Tibial artery (tissue), 4 donors: ENCODE measurements around the gene CABLES1.

Experiments
- DNase-seq, 2 donors: peaks; one replicate each; pipeline ENCODE4 v3.0.0-alpha.2; 2019
- H3K27ac ChIP-seq, 2 donors: fragments of 200-600 bp; sonication (generic) in 1 of 2; 1 replicate in 1 of 2; 2 replicates in 1 of 2; pipeline ENCODE4 v1.5.1; 2018 to 2019; ENCODE audit warnings: mild to moderate bottlenecking in 1 of 2
- H3K27me3 ChIP-seq, 2 donors: fragments of 200-600 bp; sonication (generic) in 1 of 2; one replicate each; pipeline versions ENCODE4 v1.5.1 to v1.6.0; 2016 to 2019
- H3K36me3 ChIP-seq, 3 donors: fragments of 200-600 bp; sonication (generic) in 2 of 3; one replicate each; pipeline ENCODE4 v1.5.1; 2016 to 2019; ENCODE audit warnings: mild to moderate bottlenecking in 2 of 3
- H3K4me1 ChIP-seq, 4 donors: fragments of 200-600 bp; sonication (generic) in 2 of 4; 1 replicate in 3 of 4; 2 replicates in 1 of 4; pipeline ENCODE4 v1.5.1; 2016 to 2019
- H3K4me3 ChIP-seq, 2 donors: fragments of 200-600 bp; sonication (generic) in 1 of 2; 1 replicate in 1 of 2; 2 replicates in 1 of 2; pipeline ENCODE4 v1.5.1; 2018 to 2019; ENCODE audit warnings: mild to moderate bottlenecking in 2 of 2
- H3K9me3 ChIP-seq, 3 donors: fragments of 200-600 bp; sonication (generic) in 1 of 3; one replicate each; pipeline ENCODE4 v1.5.1; 2016 to 2019
- intact Hi-C: fragments of 100-400 bp; cut with DNase I; formaldehyde crosslinking; loops from one replicate; pipeline ENCODE4 v1.15.0; 2023; ENCODE audit warnings: low total_unique reads
- TF ChIP-seq, protein P1 (sequence below), 2 experiments: fragments of 200-600 bp in 1 of 2; fragments of 450-650 bp in 1 of 2; IDR thresholded peaks; one replicate each; pipeline ENCODE4 v1.5.1; 2017 to 2019; ENCODE audit warnings: antibody characterized with exemption in 2 of 2, mild to moderate bottlenecking in 1 of 2, moderate library complexity in 1 of 2

Gene CABLES1

DNA sequence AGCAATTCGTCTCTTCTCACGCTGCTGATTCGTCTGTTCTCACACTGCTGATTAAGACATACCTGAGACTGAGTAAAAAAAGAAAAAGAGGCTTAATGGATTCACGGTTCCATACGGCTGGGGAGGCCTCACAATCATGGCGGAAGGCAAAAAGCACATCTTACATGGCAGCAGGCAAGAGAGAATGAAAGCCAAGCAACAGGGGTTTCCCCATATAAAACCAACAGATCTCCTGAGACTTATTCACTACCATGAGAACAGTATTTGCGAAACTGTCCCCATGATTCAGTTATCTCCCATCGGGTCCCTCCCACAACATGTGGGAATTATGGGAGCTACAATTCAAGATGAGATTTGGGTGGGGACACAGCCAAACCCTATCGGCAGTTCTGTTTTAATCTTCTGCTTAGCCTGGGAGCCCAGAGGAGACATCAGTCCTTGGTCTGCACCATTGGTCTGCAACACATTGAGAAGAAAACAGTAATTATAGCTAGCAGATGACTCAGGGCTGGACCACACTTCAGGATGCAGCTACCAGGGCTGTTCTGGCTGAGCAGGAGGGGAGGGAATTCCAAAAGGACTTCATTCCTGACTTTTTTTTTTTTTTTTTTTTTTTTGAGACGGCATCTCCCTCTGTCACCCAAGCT is 69.4 kb downstream of the CABLES1 start:
- no peak overlapping the region for H3K27ac ChIP-seq
- intact Hi-C loops = no loop called here
- DNase-seq = no peak
- no peak overlapping the region for H3K4me3 ChIP-seq
- no peaks in the 10 kb centered on the region for H3K9me3 ChIP-seq
- TF ChIP-seq, protein P1, sequence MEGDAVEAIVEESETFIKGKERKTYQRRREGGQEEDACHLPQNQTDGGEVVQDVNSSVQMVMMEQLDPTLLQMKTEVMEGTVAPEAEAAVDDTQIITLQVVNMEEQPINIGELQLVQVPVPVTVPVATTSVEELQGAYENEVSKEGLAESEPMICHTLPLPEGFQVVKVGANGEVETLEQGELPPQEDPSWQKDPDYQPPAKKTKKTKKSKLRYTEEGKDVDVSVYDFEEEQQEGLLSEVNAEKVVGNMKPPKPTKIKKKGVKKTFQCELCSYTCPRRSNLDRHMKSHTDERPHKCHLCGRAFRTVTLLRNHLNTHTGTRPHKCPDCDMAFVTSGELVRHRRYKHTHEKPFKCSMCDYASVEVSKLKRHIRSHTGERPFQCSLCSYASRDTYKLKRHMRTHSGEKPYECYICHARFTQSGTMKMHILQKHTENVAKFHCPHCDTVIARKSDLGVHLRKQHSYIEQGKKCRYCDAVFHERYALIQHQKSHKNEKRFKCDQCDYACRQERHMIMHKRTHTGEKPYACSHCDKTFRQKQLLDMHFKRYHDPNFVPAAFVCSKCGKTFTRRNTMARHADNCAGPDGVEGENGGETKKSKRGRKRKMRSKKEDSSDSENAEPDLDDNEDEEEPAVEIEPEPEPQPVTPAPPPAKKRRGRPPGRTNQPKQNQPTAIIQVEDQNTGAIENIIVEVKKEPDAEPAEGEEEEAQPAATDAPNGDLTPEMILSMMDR (IDR thresholded peaks at IDR 0.05) = no peak
- no peaks in the 10 kb centered on the region for H3K27me3 ChIP-seq
- H3K4me1 ChIP-seq = peaks cover 0 to 8% (median 0%) of the 10 kb centered on the region in 4 donors
- peaks cover 10 to 25% (median 15%) of the 10 kb centered on the region in 3 donors for H3K36me3 ChIP-seq

DNA sequence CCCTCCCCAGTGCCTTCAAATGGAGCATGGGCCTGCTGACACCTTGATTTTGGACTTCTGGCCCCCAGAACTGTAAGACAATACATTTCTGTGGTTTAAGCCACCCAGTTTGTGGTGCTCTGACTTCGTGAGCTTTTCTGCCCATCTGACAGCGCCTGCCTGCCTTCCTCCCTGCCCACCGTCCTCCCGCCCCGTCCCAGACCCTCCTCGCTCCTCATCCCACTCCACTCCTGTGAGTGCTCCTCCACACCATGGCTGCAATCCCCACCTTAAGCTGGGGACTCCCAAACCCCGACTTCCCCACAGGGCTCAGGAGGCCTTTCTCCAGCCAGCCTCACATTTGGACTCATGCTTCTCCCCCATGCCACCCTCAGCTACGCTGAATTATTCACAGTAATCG is 70.7 kb downstream of the CABLES1 start:
- Histone ChIP-seq H3K4me3 (no peak overlapping the region), H3K36me3 (peaks cover 10 to 29% (median 15%) of the 10 kb centered on the region in 3 donors), H3K27me3 (no peaks in the 10 kb centered on the region), H3K4me1 (peaks cover 0 to 8% (median 0%) of the 10 kb centered on the region in 4 donors), H3K9me3 (no peaks in the 10 kb centered on the region), H3K27ac (no peak overlapping the region)
- TF ChIP-seq, protein P1 (IDR thresholded peaks at IDR 0.05) = no peak
- DNase-seq = no peak
- intact Hi-C loops = no loop called here

DNA sequence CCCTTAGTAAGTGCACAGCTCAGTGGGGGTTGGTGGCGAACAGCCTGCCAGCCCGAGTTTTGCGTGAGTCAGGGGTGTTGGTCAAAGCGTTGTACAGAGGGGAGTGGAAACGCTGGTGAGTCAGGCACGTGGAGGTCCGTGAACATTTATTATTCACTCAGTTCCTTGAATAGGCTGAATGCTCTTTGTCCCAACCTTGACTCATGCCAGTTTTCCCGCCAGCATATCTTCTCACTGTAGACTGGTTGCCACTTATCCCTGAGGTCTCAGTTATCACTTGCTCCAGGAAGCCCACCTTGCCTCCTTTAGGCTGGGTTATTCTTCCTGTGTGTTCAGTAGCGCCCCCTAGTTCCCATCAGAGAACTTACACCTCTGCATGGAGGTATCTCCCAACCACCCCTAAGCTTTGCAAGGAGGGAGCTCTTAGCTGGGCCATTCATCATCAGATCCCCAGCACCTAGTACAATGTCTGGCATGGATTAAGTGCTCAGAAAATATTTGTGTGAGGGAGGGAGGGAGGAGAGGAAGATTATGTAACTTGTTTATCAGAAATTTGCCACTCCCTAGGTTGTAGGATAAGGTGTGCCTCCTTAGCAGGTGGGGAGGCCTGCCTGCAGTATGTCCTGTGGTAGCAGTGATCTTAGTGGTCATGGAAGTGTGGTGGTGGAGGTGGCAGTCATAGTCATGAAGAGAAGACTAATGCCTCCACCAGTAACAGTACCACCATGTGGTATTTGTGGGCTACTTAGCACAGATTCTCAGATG is 72.1 kb downstream of the CABLES1 start:
- H3K27ac ChIP-seq = no peak overlapping the region
- no peaks in the 10 kb centered on the region for H3K27me3 ChIP-seq
- intact Hi-C loops = no loop called here
- H3K36me3 ChIP-seq = peaks cover 10 to 29% (median 15%) of the 10 kb centered on the region in 3 donors
- peaks cover 0 to 13% (median 2%) of the 10 kb centered on the region in 4 donors for H3K4me1 ChIP-seq
- TF ChIP-seq, protein P1 (IDR thresholded peaks at IDR 0.05) = no peak
- DNase-seq = no peak
- no peak overlapping the region for H3K4me3 ChIP-seq
- H3K9me3 ChIP-seq = no peaks in the 10 kb centered on the region

DNA sequence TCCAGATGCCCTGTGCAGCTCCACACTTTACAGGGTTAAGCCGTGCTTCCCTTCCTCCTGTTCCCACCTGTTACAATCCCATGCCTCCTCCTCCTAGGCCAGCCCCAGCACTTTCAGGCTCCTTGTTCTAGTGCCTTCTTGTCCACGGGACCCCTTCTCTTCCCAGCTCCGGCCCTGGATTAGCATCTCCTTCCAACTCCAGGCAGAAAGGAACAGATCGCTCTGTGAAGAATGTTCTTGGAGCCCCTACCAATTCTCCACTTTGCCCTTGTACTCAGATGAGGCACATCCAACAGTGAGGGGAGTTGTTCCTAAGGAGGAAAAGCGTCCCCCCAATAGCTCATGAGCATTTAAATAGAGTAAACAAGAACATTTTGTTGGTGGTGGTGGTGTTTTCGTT is 72.7 kb downstream of the CABLES1 start:
- TF ChIP-seq, protein P1 (IDR thresholded peaks at IDR 0.05) = no peak
- no peaks in the 10 kb centered on the region for H3K9me3 ChIP-seq
- H3K27me3 ChIP-seq = no peaks in the 10 kb centered on the region
- peaks cover 10 to 29% (median 15%) of the 10 kb centered on the region in 3 donors for H3K36me3 ChIP-seq
- peaks cover 0 to 19% (median 5%) of the 10 kb centered on the region in 4 donors for H3K4me1 ChIP-seq
- intact Hi-C loops = no loop called here
- no peak for DNase-seq
- H3K27ac ChIP-seq = no peak overlapping the region
- H3K4me3 ChIP-seq = no peak overlapping the region

DNA sequence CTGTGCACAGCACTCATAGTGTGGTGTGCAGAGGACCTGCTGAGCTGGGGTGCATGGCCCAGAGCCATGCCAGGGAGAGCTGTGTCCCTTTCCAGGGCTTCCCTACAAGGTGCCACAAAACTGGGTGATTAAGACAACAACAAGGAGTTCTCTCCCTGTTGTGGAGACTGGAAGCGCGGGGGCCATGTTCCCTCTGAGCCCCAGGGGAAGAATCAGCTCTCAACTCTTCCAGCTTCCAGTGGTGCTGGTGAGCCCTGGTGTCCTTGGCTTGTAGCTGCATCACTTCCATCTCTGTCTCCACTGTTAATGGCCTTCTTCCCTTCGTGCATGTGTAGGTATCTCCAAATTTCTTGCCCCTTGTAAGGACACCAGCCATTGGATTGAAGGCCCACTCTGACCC is 73.3 kb downstream of the CABLES1 start:
- H3K9me3 ChIP-seq = no peaks in the 10 kb centered on the region
- no peak overlapping the region for H3K4me3 ChIP-seq
- no peak for DNase-seq
- H3K4me1 ChIP-seq = peaks cover 0 to 19% (median 6%) of the 10 kb centered on the region in 4 donors
- intact Hi-C loops = no loop called here
- no peak overlapping the region for H3K27ac ChIP-seq
- no peaks in the 10 kb centered on the region for H3K27me3 ChIP-seq
- peaks cover 10 to 29% (median 15%) of the 10 kb centered on the region in 3 donors for H3K36me3 ChIP-seq
- TF ChIP-seq, protein P1 (IDR thresholded peaks at IDR 0.05) = no peak
